Stomach (tissue), 9 donors: ENCODE results near the gene DOP1A. TPM values are rescaled to one million over a fixed set of nuclear protein-coding genes. Genes with fewer than 3 reads are reported as not detected.

Experiments used
- DNase-seq, 2 donors: peaks; one replicate each; pipeline versions ENCODE4 v3.0.0 to v3.0.0-alpha.2; 2013 to 2019
- H3K27ac ChIP-seq, 5 donors: fragments of 200-600 bp in 4 of 5; sonication (generic) in 4 of 5; one replicate each; pipeline ENCODE4 v1.5.1; 2013 to 2019; ENCODE audit warnings: mild to moderate bottlenecking in 1 of 5, moderate library complexity in 1 of 5
- H3K27me3 ChIP-seq, 3 donors: fragments of 200-600 bp; sonication (generic); one replicate each; pipeline ENCODE4 v1.5.1; 2017 to 2019; ENCODE audit warnings: mixed run types in 1 of 3
- H3K36me3 ChIP-seq, 4 donors: fragments of 200-600 bp; sonication (generic); 1 replicate in 3 of 4; 2 replicates in 1 of 4; pipeline ENCODE4 v1.5.1; 2016 to 2019
- H3K4me1 ChIP-seq, 4 donors: fragments of 200-600 bp; sonication (generic); one replicate each; pipeline ENCODE4 v1.5.1; 2016 to 2019
- H3K4me3 ChIP-seq, 4 donors: fragments of 200-600 bp; sonication (generic) in 3 of 4; one replicate each; pipeline ENCODE4 v1.5.1; 2016 to 2019; ENCODE audit warnings: mild to moderate bottlenecking in 1 of 4
- H3K9me3 ChIP-seq, 4 donors: fragments of 200-600 bp; sonication (generic); one replicate each; pipeline ENCODE4 v1.5.1; 2016 to 2019
- EP300 ChIP-seq: sonication (generic); formaldehyde crosslinking; IDR thresholded peaks from one replicate; pipeline ENCODE4 v1.6.1; 2017; ENCODE audit warnings: antibody characterized with exemption
- POLR2A ChIP-seq, 4 donors: fragments of 450-650 bp; IDR thresholded peaks; one replicate each; pipeline ENCODE4 v1.6.1; 2016; ENCODE audit warnings: antibody characterized with exemption in 4 of 4, control low read depth in 2 of 4, mild to moderate bottlenecking in 1 of 4, moderate library complexity in 1 of 4
- POLR2AphosphoS5 ChIP-seq, 3 donors: sonication (generic); formaldehyde crosslinking; IDR thresholded peaks; one replicate each; pipeline ENCODE4 v1.6.1; 2016; ENCODE audit warnings: antibody characterized with exemption in 3 of 3
- WGBS, 5 donors: extraction: QIAGEN DNeasy Blood & Tissue Kit in 3 of 5; methylation state at CpG; one replicate each; pipeline versions ENCODE4 v1.1.5 to v1.1.7; 2013 to 2018; 5-methylcytosine and 5-hydroxymethylcytosine counted together
- intact Hi-C: fragments of 100-400 bp; cut with DNase I; formaldehyde crosslinking; loops from one replicate; pipeline ENCODE4 v1.15.1; 2023; ENCODE audit warnings: low total_unique reads
- polyA plus RNA-seq, 3 donors: library from polyadenylated mRNA; stranded (reverse); fragments of 200-250 nt; gene quantifications; one replicate each; pipeline ENCODE4 v1.2.3, GENCODE V29; 2013
- total RNA-seq, 5 donors: library from RNA; depleted of rRNA; stranded (reverse); fragments of >200 nt; gene quantifications; one replicate each; pipeline versions ENCODE4 v1.1.0 to v1.2.3, GENCODE V29; 2014 to 2016
- TF ChIP-seq, protein P1 (sequence below), 7 experiments: fragments of 450-650 bp in 4 of 7; fragments of 200-600 bp in 3 of 7; sonication (generic) in 3 of 7; IDR thresholded peaks; one replicate each; pipeline ENCODE4 v1.5.1; 2016 to 2019; ENCODE audit warnings: antibody characterized with exemption in 7 of 7, control low read depth in 2 of 7, mild to moderate bottlenecking in 1 of 7
- donor health status: healthy with polysubstance abuse.
- donor health status: Bipolar disorder and iron deficiency.
- donor health status: healthy.

DOP1A gene
- total and polyA plus RNA-seq, 8 donors: 2.6 to 68.3 (median 16.3) TPM

DNA sequence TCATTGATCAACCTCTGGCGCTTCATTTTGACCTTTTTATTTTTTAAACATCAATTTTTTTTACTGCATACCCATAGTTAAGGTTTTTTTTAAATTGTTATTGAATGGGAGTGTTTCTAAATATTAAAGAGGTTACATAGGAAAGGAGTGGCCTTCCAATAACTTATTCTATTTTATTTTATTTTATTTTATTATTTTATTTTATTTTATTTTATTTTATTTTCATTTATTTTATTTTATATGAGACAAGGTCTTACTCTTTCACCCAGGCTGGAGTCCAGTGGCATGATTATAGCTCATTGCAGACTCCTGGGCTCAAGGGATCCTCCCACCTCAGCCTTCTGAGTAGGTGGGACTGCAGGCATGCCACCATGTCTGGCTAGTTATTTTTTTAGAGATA lies 30.2 kb downstream of the DOP1A start:
- Histone ChIP-seq H3K27me3 (no peaks in the 10 kb centered on the region), H3K9me3 (no peaks in the 10 kb centered on the region), H3K36me3 (peaks cover 0 to 30% (median 26%) of the 10 kb centered on the region in 4 donors), H3K27ac (no peak overlapping the region), H3K4me3 (no peak overlapping the region), H3K4me1 (peaks cover 0 to 20% (median 9%) of the 10 kb centered on the region in 4 donors)
- WGBS, 5 donors: 78 to 100% (median 88%) methylated on average over 1 of the region's 1 CpG
- TF ChIP-seq EP300 (no peak), POLR2AphosphoS5 (IDR thresholded peaks at IDR 0.05) (no peak), POLR2A (IDR thresholded peaks at IDR 0.05) (no peak)
- TF ChIP-seq, protein P1, sequence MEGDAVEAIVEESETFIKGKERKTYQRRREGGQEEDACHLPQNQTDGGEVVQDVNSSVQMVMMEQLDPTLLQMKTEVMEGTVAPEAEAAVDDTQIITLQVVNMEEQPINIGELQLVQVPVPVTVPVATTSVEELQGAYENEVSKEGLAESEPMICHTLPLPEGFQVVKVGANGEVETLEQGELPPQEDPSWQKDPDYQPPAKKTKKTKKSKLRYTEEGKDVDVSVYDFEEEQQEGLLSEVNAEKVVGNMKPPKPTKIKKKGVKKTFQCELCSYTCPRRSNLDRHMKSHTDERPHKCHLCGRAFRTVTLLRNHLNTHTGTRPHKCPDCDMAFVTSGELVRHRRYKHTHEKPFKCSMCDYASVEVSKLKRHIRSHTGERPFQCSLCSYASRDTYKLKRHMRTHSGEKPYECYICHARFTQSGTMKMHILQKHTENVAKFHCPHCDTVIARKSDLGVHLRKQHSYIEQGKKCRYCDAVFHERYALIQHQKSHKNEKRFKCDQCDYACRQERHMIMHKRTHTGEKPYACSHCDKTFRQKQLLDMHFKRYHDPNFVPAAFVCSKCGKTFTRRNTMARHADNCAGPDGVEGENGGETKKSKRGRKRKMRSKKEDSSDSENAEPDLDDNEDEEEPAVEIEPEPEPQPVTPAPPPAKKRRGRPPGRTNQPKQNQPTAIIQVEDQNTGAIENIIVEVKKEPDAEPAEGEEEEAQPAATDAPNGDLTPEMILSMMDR (IDR thresholded peaks at IDR 0.05): no peak
- intact Hi-C loops: no loop called here
- DNase-seq: no peak

- TF ChIP-seq POLR2A (IDR thresholded peaks at IDR 0.05) (no peak), EP300 (no peak), POLR2AphosphoS5 (IDR thresholded peaks at IDR 0.05) (no peak)
- TF ChIP-seq, protein P1 (IDR thresholded peaks at IDR 0.05): no peak
- intact Hi-C loops: no loop called here
- no peak overlapping the region for H3K4me3 ChIP-seq
- 90 to 97% (median 93%) methylated on average over 3 of the region's 3 CpGs for WGBS, 5 donors
- H3K27ac ChIP-seq: no peak overlapping the region
- peaks cover 0 to 38% (median 32%) of the 10 kb centered on the region in 4 donors for H3K36me3 ChIP-seq
- H3K9me3 ChIP-seq: no peaks in the 10 kb centered on the region
- peaks cover 0 to 16% (median 6%) of the 10 kb centered on the region in 4 donors for H3K4me1 ChIP-seq
- no peaks in the 10 kb centered on the region for H3K27me3 ChIP-seq
- no peak for DNase-seq
Observed at GRCh38 chr6:83098589-83098988, 31.1 kb downstream of the DOP1A start.

- intact Hi-C loops: no loop called here
Observed at GRCh38 chr6:83108378-83108777, 40.9 kb downstream of the DOP1A start.

GRCh38 chr6:83113258-83113657 lies 45.8 kb downstream of the DOP1A start:
- no peak for DNase-seq
- TF ChIP-seq POLR2AphosphoS5 (IDR thresholded peaks at IDR 0.05) (no peak), EP300 (no peak), POLR2A (IDR thresholded peaks at IDR 0.05) (no peak)
- TF ChIP-seq, protein P1 (IDR thresholded peaks at IDR 0.05): no peak
- no peaks in the 10 kb centered on the region for H3K27me3 ChIP-seq
- H3K4me3 ChIP-seq: no peak overlapping the region
- no peaks in the 10 kb centered on the region for H3K9me3 ChIP-seq
- intact Hi-C loops: no loop called here
- peaks cover 0 to 7% (median 0%) of the 10 kb centered on the region in 4 donors for H3K4me1 ChIP-seq
- H3K27ac ChIP-seq: no peak overlapping the region
- WGBS, 5 donors: 36 to 72% (median 42%) methylated on average over 4 of the region's 4 CpGs
- peaks cover 4 to 51% (median 39%) of the 10 kb centered on the region in 4 donors for H3K36me3 ChIP-seq

More at GRCh38 chr6:83108378-83108777, 40.9 kb downstream of the DOP1A start:
- no peak for DNase-seq
- peaks cover 0 to 3% (median 0%) of the 10 kb centered on the region in 4 donors for H3K4me1 ChIP-seq
- no peak overlapping the region for H3K4me3 ChIP-seq
- peaks cover 4 to 46% (median 42%) of the 10 kb centered on the region in 4 donors for H3K36me3 ChIP-seq
- no peaks in the 10 kb centered on the region for H3K27me3 ChIP-seq
- no peak overlapping the region for H3K27ac ChIP-seq
- 93 to 100% (median 100%) methylated on average over 1 of the region's 1 CpG for WGBS, 5 donors
- H3K9me3 ChIP-seq: no peaks in the 10 kb centered on the region
- TF ChIP-seq, protein P1 (IDR thresholded peaks at IDR 0.05): no peak
- no peak for TF ChIP-seq POLR2A (IDR thresholded peaks at IDR 0.05)
- no peak for TF ChIP-seq EP300
- no peak for TF ChIP-seq POLR2AphosphoS5 (IDR thresholded peaks at IDR 0.05)
